Measurements from ENCODE around the gene SYNJ2.
"Not testable (repeated sequence)": the region's sequence is repeated elsewhere in the genome, so short reads cannot be mapped to it uniquely, and the experiment has no call there.

SYNJ2 gene

GRCh38 chr6:157956171-157956730 is 25.4 kb upstream of the SYNJ2 start:
- no peak for DNase-seq (ENCODE audit: low spot score)

- DNase-seq (ENCODE audit: low spot score) = no peak
These were observed 22.0 kb upstream of the SYNJ2 start for GRCh38 chr6:157959451-157960227.

- no peak for DNase-seq (ENCODE audit: low spot score)
These were observed 20.4 kb upstream of the SYNJ2 start for GRCh38 chr6:157961153-157961831.

GRCh38 chr6:157961832-157962575 is 19.7 kb upstream of the SYNJ2 start:
- DNase-seq (ENCODE audit: low spot score) = no peak

- DNase-seq (ENCODE audit: low spot score) = no peak
These were observed 18.9 kb upstream of the SYNJ2 start for GRCh38 chr6:157962601-157963302.

GRCh38 chr6:157964100-157964499 is 17.6 kb upstream of the SYNJ2 start:
- DNase-seq (ENCODE audit: low spot score) = no peak

- DNase-seq (ENCODE audit: low spot score) = no peak
These were observed 16.3 kb upstream of the SYNJ2 start for GRCh38 chr6:157965387-157965786.

- no peak for DNase-seq (ENCODE audit: low spot score)
These were observed 15.1 kb upstream of the SYNJ2 start for GRCh38 chr6:157966589-157966977.

- no peak for DNase-seq (ENCODE audit: low spot score)
These were observed 14.6 kb upstream of the SYNJ2 start for GRCh38 chr6:157967020-157967419.

GRCh38 chr6:157967486-157967885 is 14.2 kb upstream of the SYNJ2 start:
- no peak for DNase-seq (ENCODE audit: low spot score)

GRCh38 chr6:157972177-157972576 is 9.5 kb upstream of the SYNJ2 start:
- DNase-seq (ENCODE audit: low spot score) = not testable (repeated sequence)

GRCh38 chr6:157974341-157974894 is 7.2 kb upstream of the SYNJ2 start:
- no peak for DNase-seq (ENCODE audit: low spot score)

GRCh38 chr6:157974967-157975366 is 6.7 kb upstream of the SYNJ2 start:
- DNase-seq (ENCODE audit: low spot score) = no peak

- no peak for DNase-seq (ENCODE audit: low spot score)
These were observed 6.2 kb upstream of the SYNJ2 start for GRCh38 chr6:157975456-157975855.

- DNase-seq (ENCODE audit: low spot score) = no peak
These were observed 5.1 kb upstream of the SYNJ2 start for GRCh38 chr6:157976345-157977175.

GRCh38 chr6:157977176-157977804 is 4.4 kb upstream of the SYNJ2 start:
- DNase-seq (ENCODE audit: low spot score) = no peak

GRCh38 chr6:157978021-157978783 is 3.5 kb upstream of the SYNJ2 start:
- DNase-seq (ENCODE audit: low spot score) = no peak

- DNase-seq (ENCODE audit: low spot score) = no peak
These were observed 1.2 kb upstream of the SYNJ2 start for GRCh38 chr6:157980288-157981131.

- no peak for DNase-seq (ENCODE audit: low spot score)
These were observed 600 bp upstream of the SYNJ2 start for GRCh38 chr6:157981132-157981394.

Measured in CD4-positive, alpha-beta T cell treated with Interleukin-2 at 100 ng/mL for 4 hours (primary cell).